Measurements from ENCODE around the gene ENHO.
"Not testable (repeated sequence)": the region's sequence is repeated elsewhere in the genome, so short reads cannot be mapped to it uniquely, and the experiment has no call there.

Gene ENHO

GRCh38 chr9:34546102-34546833, 23.5 kb upstream of the ENHO start:
- DNase-seq (ENCODE audit: low read depth): no peak
- TF ChIP-seq, protein P1, sequence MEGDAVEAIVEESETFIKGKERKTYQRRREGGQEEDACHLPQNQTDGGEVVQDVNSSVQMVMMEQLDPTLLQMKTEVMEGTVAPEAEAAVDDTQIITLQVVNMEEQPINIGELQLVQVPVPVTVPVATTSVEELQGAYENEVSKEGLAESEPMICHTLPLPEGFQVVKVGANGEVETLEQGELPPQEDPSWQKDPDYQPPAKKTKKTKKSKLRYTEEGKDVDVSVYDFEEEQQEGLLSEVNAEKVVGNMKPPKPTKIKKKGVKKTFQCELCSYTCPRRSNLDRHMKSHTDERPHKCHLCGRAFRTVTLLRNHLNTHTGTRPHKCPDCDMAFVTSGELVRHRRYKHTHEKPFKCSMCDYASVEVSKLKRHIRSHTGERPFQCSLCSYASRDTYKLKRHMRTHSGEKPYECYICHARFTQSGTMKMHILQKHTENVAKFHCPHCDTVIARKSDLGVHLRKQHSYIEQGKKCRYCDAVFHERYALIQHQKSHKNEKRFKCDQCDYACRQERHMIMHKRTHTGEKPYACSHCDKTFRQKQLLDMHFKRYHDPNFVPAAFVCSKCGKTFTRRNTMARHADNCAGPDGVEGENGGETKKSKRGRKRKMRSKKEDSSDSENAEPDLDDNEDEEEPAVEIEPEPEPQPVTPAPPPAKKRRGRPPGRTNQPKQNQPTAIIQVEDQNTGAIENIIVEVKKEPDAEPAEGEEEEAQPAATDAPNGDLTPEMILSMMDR (IDR thresholded peaks at IDR 0.05; ENCODE audit: low read length, missing control alignments): no peak
- no peak overlapping the region for H3K4me3 ChIP-seq (replicated peaks; ENCODE audit: low read depth, low read length)

- DNase-seq (ENCODE audit: low read depth): no peak
Observed at GRCh38 chr9:34545497-34545896, 22.7 kb upstream of the ENHO start.

GRCh38 chr9:34544035-34544434, 21.2 kb upstream of the ENHO start:
- no peak for DNase-seq (ENCODE audit: low read depth)
- no peak overlapping the region for H3K4me3 ChIP-seq (replicated peaks; ENCODE audit: low read depth, low read length)
- TF ChIP-seq, protein P1 (IDR thresholded peaks at IDR 0.05; ENCODE audit: low read length, missing control alignments): no peak

More at GRCh38 chr9:34545497-34545896, 22.7 kb upstream of the ENHO start:
- no peak overlapping the region for H3K4me3 ChIP-seq (replicated peaks; ENCODE audit: low read depth, low read length)
- TF ChIP-seq, protein P1 (IDR thresholded peaks at IDR 0.05; ENCODE audit: low read length, missing control alignments): no peak

- DNase-seq (ENCODE audit: low read depth): no peak
- no peak overlapping the region for H3K4me3 ChIP-seq (replicated peaks; ENCODE audit: low read depth, low read length)
- TF ChIP-seq, protein P1 (IDR thresholded peaks at IDR 0.05; ENCODE audit: low read length, missing control alignments): no peak
Observed at GRCh38 chr9:34541540-34541939, 18.8 kb upstream of the ENHO start.

DNA sequence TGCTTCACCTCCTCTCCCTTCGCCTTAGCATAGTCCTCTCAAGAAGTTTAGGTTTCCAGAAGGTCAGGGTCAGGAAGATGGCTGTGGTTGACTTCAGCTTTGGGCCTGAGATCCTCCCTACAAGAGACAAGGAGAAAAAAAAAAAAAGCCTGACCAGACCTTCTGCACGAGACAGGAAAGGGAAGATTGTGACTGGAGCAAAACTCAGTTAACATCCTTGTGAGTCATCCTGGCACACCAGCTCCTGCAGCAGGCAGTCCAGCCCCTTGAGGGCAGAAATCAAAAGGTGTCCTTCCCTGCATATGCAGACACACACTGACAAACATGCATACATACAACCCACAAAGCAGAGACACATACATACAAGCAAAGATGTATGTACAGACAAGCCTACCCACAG, 18.0 kb upstream of the ENHO start:
- peak; percentile 73 for DNase-seq (ENCODE audit: low read depth)
- no peak overlapping the region for H3K4me3 ChIP-seq (replicated peaks; ENCODE audit: low read depth, low read length)
- TF ChIP-seq, protein P1 (IDR thresholded peaks at IDR 0.05; ENCODE audit: low read length, missing control alignments): peak; percentile 4

DNA sequence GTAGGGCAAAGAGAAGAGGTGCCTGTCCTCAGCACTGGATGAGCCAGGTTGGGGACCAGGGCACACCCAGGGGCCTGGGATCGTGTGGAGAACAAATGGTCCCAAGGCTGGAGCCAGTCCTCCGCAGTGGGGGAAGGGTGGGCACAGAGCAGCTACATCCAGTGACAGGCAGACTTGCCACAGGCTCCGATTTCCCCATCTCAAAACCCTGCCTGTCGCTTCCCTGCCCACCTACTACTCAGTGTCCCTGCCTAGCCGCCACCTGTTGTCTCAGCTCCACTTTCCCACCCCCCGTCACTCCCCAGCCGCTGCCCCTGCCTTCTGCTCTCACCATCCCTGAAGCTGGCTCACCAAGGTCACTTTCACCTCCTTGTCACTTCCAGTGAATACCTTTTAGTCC, 13.9 kb upstream of the ENHO start:
- H3K4me3 ChIP-seq (replicated peaks; ENCODE audit: low read depth, low read length): no peak overlapping the region
- TF ChIP-seq, protein P1 (IDR thresholded peaks at IDR 0.05; ENCODE audit: low read length, missing control alignments): no peak
- no peak for DNase-seq (ENCODE audit: low read depth)

GRCh38 chr9:34532041-34532440, 9.3 kb upstream of the ENHO start:
- not testable (repeated sequence) for DNase-seq (ENCODE audit: low read depth); H3K4me3 ChIP-seq (replicated peaks; ENCODE audit: low read depth, low read length)

Data from fibroblast of pulmonary artery (primary cell).